ENCODE results near the gene FBXO38.

Gene FBXO38

DNA sequence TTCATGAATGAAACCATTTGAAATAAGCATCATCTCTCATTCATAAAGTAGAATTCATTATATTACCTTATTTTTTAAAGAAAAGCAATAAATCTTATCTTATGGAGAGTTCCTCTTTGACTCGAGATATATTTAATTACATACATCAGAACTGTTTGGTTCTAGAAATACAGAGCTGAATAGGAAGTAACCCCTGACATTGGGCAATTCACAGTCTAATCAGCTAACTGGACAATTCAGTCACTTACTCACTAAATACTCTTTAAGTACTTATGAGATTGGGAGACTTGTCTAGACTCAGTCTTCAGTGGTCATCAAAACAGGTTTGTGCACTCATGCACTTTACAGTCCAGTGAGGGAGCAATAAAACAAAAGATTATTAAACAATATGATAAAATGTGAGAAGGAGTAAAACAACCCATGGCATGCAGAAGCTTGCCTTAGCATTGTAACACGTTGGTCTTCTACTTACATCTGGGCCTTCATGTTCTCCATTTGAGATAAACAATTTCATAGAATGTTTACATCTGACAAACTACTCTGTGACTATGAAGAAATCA lies 11.5 kb upstream of the FBXO38 start:
- no peak for DNase-seq
- peaks cover 5 to 11% of the 10 kb centered on the region in 2 donors for H3K27me3 Mint-ChIP-seq
- no peaks in the 10 kb centered on the region for H3K36me3 Mint-ChIP-seq (ENCODE audit: insufficient read depth)
- no peak overlapping the region for H3K4me3 Mint-ChIP-seq
- no peak for ATAC-seq (replicated peaks)
- no peak overlapping the region for H3K27ac Mint-ChIP-seq
- H3K9me3 Mint-ChIP-seq = no peaks in the 10 kb centered on the region
- no peaks in the 10 kb centered on the region for H3K4me1 Mint-ChIP-seq (ENCODE audit: low read depth in 2 of 2)

DNA sequence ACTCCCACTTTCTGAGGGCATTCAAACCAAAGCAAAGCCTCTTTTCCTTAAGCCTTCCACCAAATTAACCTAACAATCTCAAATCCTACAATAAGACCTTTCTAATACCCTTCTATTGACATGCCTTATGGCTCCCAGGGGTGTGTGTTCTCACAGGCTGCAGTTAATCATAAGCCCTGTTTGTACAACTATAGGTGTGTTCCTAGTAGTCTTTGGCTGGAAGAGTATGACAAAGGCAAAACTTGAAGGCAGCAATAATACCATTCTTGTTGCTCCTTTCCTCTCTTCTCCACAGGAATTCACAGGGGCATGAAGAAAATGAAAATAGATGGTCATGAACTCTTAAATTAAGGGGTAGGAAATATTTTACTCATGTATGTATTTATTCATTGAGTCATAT lies 10.9 kb upstream of the FBXO38 start:
- no peak overlapping the region for H3K4me3 Mint-ChIP-seq
- ATAC-seq (replicated peaks) (no peak), DNase-seq (no peak)
- H3K36me3 Mint-ChIP-seq (ENCODE audit: insufficient read depth) = no peaks in the 10 kb centered on the region
- no peaks in the 10 kb centered on the region for H3K9me3 Mint-ChIP-seq
- H3K27me3 Mint-ChIP-seq = peaks cover 0 to 5% of the 10 kb centered on the region in 2 donors
- no peak overlapping the region for H3K27ac Mint-ChIP-seq
- H3K4me1 Mint-ChIP-seq (ENCODE audit: low read depth in 2 of 2) = no peaks in the 10 kb centered on the region

DNA sequence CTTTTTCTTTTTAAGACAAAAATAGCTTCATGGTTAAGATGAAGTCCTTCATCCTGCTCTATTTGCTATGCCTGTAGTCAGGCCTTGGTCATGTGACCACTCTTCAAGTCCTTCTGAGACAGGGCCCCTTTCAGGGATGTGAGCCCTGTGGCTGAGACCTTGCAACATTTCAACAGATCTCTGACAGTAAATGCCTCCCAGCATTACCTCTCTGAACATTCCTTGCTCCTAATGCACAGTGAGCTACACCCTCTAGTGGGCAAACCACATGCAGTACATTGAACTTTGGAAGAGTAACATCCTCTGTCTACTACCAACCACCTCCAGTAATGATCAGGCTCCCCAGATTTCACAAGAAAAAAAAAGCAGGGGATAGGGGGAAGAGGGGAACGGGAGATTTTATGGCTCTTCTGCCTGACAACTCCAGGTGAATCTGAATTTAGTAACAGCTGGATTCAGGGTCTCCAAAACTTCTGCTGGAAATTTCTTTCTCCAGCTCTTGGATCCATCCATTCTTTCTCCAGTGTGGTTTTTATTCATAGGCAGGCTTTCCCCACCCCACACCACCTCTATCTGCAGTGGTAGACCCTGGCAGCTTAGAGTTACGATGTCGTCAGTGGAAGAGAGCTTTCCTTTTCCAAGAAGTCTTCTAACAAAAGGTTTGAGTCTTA lies 8.9 kb upstream of the FBXO38 start:
- ATAC-seq (replicated peaks) = peak; percentile 31
- Mint-ChIP-seq H3K4me3 (no peak overlapping the region), H3K27ac (no peak overlapping the region), H3K4me1 (ENCODE audit: low read depth in 2 of 2) (no peaks in the 10 kb centered on the region), H3K27me3 (no peaks in the 10 kb centered on the region), H3K9me3 (no peaks in the 10 kb centered on the region), H3K36me3 (ENCODE audit: insufficient read depth) (no peaks in the 10 kb centered on the region)
- no peak for DNase-seq

DNA sequence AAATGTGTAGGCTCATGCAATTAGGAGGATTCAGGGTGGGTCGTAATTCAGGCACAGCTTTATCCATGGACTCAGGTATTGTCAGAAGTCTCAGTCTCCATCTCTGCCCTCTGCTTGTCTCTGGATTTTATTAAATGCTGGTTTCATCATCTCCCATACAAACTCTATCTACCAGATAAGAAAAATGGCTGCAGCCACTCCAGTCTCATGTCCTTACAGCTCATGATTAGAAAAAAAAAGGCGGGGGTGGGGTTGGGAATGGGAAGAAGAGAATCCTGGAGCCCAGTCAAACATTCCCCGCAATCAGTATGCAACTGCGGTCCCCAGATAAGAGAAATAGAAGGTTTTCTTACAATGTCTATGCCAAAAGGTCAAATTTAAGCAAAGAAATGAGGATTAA lies 7.6 kb upstream of the FBXO38 start:
- Mint-ChIP-seq H3K27me3 (no peaks in the 10 kb centered on the region), H3K27ac (no peak overlapping the region), H3K4me1 (ENCODE audit: low read depth in 2 of 2) (no peaks in the 10 kb centered on the region), H3K36me3 (ENCODE audit: insufficient read depth) (no peaks in the 10 kb centered on the region), H3K4me3 (no peak overlapping the region), H3K9me3 (no peaks in the 10 kb centered on the region)
- ATAC-seq (replicated peaks) = no peak
- no peak for DNase-seq

DNA sequence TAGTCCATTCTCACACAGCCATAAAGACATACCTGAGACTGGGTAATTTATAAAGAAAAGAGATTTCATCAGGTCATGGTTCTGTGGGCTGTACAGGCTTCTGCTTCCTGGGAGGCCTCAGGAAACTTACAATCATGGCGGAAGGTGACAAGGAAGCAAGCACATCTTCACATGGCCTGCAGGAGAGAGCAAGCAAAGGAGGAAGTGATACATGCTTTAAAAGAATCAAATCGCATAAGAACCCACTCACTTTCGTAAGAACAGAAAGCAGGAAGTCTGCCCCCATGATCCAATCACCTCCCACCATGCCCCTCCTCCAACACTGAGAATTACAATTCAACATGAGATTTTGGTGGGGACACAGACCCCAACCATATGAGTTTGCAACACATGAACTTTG lies 5.1 kb upstream of the FBXO38 start:
- H3K36me3 Mint-ChIP-seq (ENCODE audit: insufficient read depth) = peaks cover 3% of the 10 kb centered on the region
- no peak overlapping the region for H3K27ac Mint-ChIP-seq
- no peak for ATAC-seq (replicated peaks)
- no peaks in the 10 kb centered on the region for H3K27me3 Mint-ChIP-seq
- DNase-seq = no peak
- no peak overlapping the region for H3K4me3 Mint-ChIP-seq
- no peaks in the 10 kb centered on the region for H3K9me3 Mint-ChIP-seq
- peaks cover 3 to 5% of the 10 kb centered on the region in 2 donors for H3K4me1 Mint-ChIP-seq (ENCODE audit: low read depth in 2 of 2)

DNA sequence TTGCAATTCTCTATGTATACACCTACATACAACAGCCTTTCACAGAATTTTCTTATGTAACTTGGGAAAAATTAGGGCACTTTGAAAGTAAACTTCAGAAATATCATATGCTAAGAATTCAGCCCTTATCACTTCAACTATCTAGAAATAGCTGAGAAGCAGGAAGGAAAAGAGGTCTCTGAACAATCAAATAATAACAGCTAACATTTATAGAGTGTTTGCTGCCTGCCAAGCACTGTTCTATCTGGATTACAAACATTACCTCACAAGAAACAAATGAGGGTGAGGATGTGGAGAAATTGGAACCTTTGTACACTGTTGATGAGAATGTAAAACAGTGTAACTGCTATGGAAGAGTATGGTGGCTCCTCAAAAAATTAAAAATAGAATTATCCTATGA lies 4.4 kb upstream of the FBXO38 start:
- Mint-ChIP-seq H3K4me1 (ENCODE audit: low read depth in 2 of 2) (peaks cover 8 to 10% of the 10 kb centered on the region in 2 donors), H3K27ac (no peak overlapping the region), H3K9me3 (no peaks in the 10 kb centered on the region), H3K36me3 (ENCODE audit: insufficient read depth) (peaks cover 8% of the 10 kb centered on the region), H3K4me3 (no peak overlapping the region), H3K27me3 (no peaks in the 10 kb centered on the region)
- DNase-seq (no peak), ATAC-seq (replicated peaks) (no peak)

DNA sequence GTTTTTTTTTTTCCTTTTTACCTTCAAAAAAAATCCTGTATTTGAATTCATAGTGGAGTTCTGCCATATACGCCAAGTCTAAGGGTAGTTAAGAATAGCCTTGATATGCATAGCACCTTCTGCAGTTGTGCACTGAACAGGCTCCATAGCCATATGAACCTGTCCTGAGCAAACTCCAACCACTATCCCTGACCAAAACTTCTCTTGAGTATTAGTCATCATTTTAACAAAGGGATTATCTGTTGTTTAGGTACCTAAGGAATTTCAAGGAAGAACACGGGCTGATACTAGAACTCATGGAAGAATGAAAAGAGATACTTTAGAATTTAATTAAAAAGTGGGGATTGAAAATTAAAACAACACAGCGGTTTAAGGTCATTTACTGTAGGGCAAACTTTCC lies 1.9 kb upstream of the FBXO38 start:
- ATAC-seq (replicated peaks) (no peak), DNase-seq (no peak)
- Mint-ChIP-seq H3K27me3 (no peaks in the 10 kb centered on the region), H3K4me1 (ENCODE audit: low read depth in 2 of 2) (peaks cover 22 to 33% of the 10 kb centered on the region in 2 donors), H3K27ac (no peak overlapping the region), H3K4me3 (no peak overlapping the region), H3K9me3 (no peaks in the 10 kb centered on the region), H3K36me3 (ENCODE audit: insufficient read depth) (peaks cover 8% of the 10 kb centered on the region)

DNA sequence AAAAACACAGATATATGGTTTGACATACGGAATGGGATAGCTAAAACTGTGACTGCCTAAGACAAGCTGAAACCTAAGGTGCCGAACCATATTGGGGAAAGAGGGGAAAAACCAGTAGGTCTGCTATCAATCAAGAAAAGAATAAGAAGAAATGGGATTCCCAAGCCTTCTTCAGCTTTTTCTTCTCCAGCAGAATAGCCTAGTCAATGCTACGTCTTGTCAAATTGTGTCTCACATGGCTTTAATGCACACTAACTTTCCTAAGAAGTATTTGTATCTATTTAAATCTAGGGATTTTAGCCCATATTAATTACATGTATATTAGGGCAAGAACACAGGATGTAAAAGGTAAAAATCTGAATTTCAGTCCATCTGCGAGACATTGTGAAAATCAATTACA lies 797 bp upstream of the FBXO38 start:
- ATAC-seq (replicated peaks) (no peak), DNase-seq (no peak)
- Mint-ChIP-seq H3K27me3 (no peaks in the 10 kb centered on the region), H3K27ac (peak overlapping the region; percentile 95 to 96), H3K9me3 (no peaks in the 10 kb centered on the region), H3K4me3 (peak overlapping the region; percentile 80 to 83), H3K4me1 (ENCODE audit: low read depth in 2 of 2) (peaks cover 27 to 39% of the 10 kb centered on the region in 2 donors), H3K36me3 (ENCODE audit: insufficient read depth) (peaks cover 17% of the 10 kb centered on the region)

DNA sequence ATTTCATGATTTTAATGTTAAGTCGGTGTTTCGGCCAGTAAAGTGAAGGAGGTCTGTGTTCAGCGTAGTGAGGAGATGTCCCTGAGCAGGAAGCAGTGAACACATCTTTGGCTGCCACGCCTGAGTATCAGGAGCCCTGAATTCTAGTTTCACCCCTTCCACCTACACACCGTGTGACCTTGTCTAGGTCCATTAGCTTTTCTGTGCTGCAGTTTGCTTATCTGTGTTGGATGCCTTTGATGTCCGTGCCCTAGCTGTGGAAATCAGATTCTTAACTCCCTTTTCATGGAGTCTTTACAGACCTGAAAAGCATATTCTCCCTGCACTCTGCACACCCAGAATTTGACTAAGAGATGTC lies 601 bp downstream of the FBXO38 start:
- DNase-seq = no peak
- Mint-ChIP-seq H3K4me1 (ENCODE audit: low read depth in 2 of 2) (peaks cover 33 to 47% of the 10 kb centered on the region in 2 donors), H3K4me3 (peak overlapping the region; percentile 80 to 83), H3K36me3 (ENCODE audit: insufficient read depth) (peaks cover 18% of the 10 kb centered on the region), H3K27me3 (no peaks in the 10 kb centered on the region), H3K9me3 (no peaks in the 10 kb centered on the region), H3K27ac (peak overlapping the region; percentile 95 to 96)
- peak; percentile 14 for ATAC-seq (replicated peaks)

DNA sequence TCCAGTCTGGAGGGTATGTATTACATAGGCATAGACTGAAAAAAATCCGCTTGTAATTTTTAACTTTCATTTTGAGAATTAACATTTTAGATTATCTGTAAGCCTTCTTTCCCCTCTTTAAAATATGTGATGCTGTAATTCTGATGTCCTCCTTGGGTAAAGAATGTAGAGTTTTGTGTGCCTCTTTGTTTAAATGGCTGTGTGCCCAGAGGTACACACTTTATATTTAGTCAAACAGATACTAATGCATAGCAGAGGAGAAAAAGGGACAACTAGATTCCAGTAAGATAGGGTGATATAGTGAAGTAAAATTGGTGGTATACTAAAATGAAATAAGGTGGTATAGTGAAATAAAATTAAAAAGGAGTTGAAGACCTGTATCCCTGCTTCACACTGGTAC lies 1.3 kb downstream of the FBXO38 start:
- Mint-ChIP-seq H3K9me3 (no peaks in the 10 kb centered on the region), H3K36me3 (ENCODE audit: insufficient read depth) (peaks cover 18% of the 10 kb centered on the region), H3K27me3 (no peaks in the 10 kb centered on the region), H3K4me1 (ENCODE audit: low read depth in 2 of 2) (peaks cover 33 to 47% of the 10 kb centered on the region in 2 donors), H3K27ac (peak overlapping the region; percentile 95 to 96), H3K4me3 (peak overlapping the region; percentile 80 to 83)
- DNase-seq = no peak
- ATAC-seq (replicated peaks) = no peak

DNA sequence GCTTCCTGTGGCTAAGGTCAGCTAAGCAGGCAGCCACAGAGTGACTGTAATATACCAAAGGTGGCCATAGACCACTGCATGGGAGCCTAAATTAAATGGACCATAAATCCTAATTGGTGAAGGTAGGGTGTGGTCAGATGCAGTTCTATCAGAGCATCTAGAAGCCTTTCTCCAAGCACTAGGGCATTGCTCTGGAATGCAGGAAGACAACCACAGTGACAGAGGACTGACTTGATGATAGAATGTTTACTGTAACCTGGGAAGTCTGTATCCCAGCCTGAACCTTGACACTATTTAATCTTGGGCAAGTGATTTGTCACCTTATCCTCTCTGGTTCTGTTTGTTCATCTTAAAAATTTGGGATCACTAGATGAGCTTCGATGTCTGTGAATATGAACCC lies 2.3 kb downstream of the FBXO38 start:
- H3K27ac Mint-ChIP-seq = peak overlapping the region; percentile 95 to 96
- peaks cover 18% of the 10 kb centered on the region for H3K36me3 Mint-ChIP-seq (ENCODE audit: insufficient read depth)
- H3K4me3 Mint-ChIP-seq = peak overlapping the region in 1 of 2 donors; percentile 83
- DNase-seq (no peak), ATAC-seq (replicated peaks) (no peak)
- H3K27me3 Mint-ChIP-seq = no peaks in the 10 kb centered on the region
- no peaks in the 10 kb centered on the region for H3K9me3 Mint-ChIP-seq
- H3K4me1 Mint-ChIP-seq (ENCODE audit: low read depth in 2 of 2) = peaks cover 39 to 54% of the 10 kb centered on the region in 2 donors

DNA sequence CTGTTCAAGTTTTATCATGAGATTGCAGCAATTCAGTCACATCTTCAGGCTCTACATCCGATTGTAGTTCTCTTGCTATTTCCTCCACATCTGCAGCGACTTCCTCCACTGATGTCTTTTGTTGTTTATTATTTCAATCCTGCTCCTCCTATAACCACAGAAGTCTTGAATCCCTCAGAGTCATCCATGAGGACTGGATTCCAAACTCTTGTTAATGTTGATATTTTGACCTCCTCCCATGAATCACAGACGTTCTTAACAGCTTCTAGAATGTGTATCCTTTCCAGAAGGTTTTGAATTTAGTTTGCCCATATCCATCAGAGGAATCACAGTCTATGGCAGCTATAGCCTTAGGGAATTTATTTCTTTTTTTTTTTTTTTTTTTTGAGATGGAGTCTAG lies 3.6 kb downstream of the FBXO38 start:
- ATAC-seq (replicated peaks) (no peak), DNase-seq (no peak)
- H3K36me3 Mint-ChIP-seq (ENCODE audit: insufficient read depth) = peaks cover 21% of the 10 kb centered on the region
- H3K27me3 Mint-ChIP-seq = no peaks in the 10 kb centered on the region
- H3K9me3 Mint-ChIP-seq = no peaks in the 10 kb centered on the region
- H3K4me1 Mint-ChIP-seq (ENCODE audit: low read depth in 2 of 2) = peaks cover 46 to 63% of the 10 kb centered on the region in 2 donors
- no peak overlapping the region for H3K4me3 Mint-ChIP-seq
- H3K27ac Mint-ChIP-seq = peak overlapping the region in 1 of 2 donors; percentile 85

DNA sequence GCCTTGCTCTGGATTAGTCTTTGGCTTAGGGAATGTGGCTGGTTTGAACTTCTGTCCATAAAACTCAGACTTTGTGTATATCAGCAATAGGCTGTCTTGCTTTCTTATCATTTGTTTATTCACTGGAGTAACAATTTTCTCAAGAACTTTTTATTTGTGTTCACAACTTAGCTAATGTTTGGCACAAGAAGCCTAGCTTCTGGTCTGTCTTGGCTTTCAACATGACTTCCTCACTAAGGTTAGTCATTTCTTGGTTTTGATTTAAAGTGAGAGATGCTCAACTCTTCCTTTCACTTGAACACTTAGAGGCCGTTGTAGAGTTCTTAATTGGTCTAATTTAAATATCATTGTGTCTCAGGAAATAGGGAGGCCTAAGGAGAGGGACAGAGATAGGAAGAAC lies 4.9 kb downstream of the FBXO38 start:
- peaks cover 18% of the 10 kb centered on the region for H3K36me3 Mint-ChIP-seq (ENCODE audit: insufficient read depth)
- DNase-seq = no peak
- H3K27ac Mint-ChIP-seq = peak overlapping the region in 1 of 2 donors; percentile 55
- no peaks in the 10 kb centered on the region for H3K9me3 Mint-ChIP-seq
- no peak for ATAC-seq (replicated peaks)
- H3K27me3 Mint-ChIP-seq = no peaks in the 10 kb centered on the region
- H3K4me1 Mint-ChIP-seq (ENCODE audit: low read depth in 2 of 2) = peaks cover 51 to 70% of the 10 kb centered on the region in 2 donors
- no peak overlapping the region for H3K4me3 Mint-ChIP-seq

DNA sequence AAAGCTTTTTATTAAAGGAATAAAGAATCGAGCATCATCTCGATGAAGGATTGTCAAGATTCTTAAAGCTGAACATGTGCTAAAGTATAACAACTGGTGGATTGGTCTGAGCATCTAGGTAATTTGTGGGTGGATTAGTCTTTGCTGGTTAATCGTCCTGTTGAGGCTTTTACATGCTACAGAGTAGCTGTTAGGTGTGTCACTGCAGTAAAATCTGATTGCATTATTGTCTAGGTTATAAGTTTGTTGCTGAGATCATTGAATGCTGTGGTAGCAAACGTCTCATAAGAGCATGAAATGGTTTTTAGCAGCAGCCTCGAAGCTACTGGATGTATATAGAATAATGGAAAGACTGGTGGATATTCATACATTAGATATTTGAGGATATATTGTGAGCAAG lies 7.2 kb downstream of the FBXO38 start:
- Mint-ChIP-seq H3K9me3 (no peaks in the 10 kb centered on the region), H3K27me3 (no peaks in the 10 kb centered on the region), H3K36me3 (ENCODE audit: insufficient read depth) (peaks cover 28% of the 10 kb centered on the region), H3K4me3 (no peak overlapping the region), H3K4me1 (ENCODE audit: low read depth in 2 of 2) (peaks cover 42 to 60% of the 10 kb centered on the region in 2 donors), H3K27ac (peak overlapping the region in 1 of 2 donors; percentile 7)
- ATAC-seq (replicated peaks) (no peak), DNase-seq (no peak)
